GM13976 (cell line): ENCODE results near the gene ZNF33A.
"Not testable (repeated sequence)": the region's sequence is repeated elsewhere in the genome, so short reads cannot be mapped to it uniquely, and the experiment has no call there.

Source experiments
- DNase-seq: peaks from one replicate; pipeline ENCODE4 v3.0.0; 2012; ENCODE audit warnings: low spot score
- CTCF ChIP-seq: IDR thresholded peaks from 2 replicates; pipeline ENCODE4 v1.5.1; 2012; ENCODE audit warnings: borderline replicate concordance, mild to moderate bottlenecking; ENCODE audit not compliant: insufficient read depth; ENCODE audit errors: extremely low read depth, missing control alignments, control extremely low read depth
- in situ Hi-C: fragments of 300-500 bp; cut with MboI; formaldehyde crosslinking; loops from one replicate; pipeline ENCODE4 v1.12.0; 2022; ENCODE audit warnings: low sequenced_read_pairs, mixed read lengths, inconsistent platforms; ENCODE audit not compliant: unreplicated experiment

ZNF33A gene

GRCh38 chr10:38072552-38072951 lies 62.1 kb downstream of the ZNF33A start:
- DNase-seq, result no peak
- in situ Hi-C loops, result no loop called here
- no peak for TF ChIP-seq CTCF

- TF ChIP-seq CTCF, result no peak
- DNase-seq, result no peak
- in situ Hi-C loops, result no loop called here
Measured at GRCh38 chr10:38076687-38077086, 66.2 kb downstream of the ZNF33A start.

- in situ Hi-C loops, DNase-seq: not testable (repeated sequence)
Measured at GRCh38 chr10:38093318-38093717, 82.8 kb downstream of the ZNF33A start.

- no peak for TF ChIP-seq CTCF
- in situ Hi-C loops, result no loop called here
- DNase-seq, result no peak
Measured at GRCh38 chr10:38093816-38094157, 83.3 kb downstream of the ZNF33A start.

- DNase-seq, result peak; percentile 88
- in situ Hi-C loops, result no loop called here
- no peak for TF ChIP-seq CTCF
Measured at GRCh38 chr10:38094158-38094926, 83.9 kb downstream of the ZNF33A start, which contains the start of gene ZNF37A. Gene ZNF37A, plus strand, starts transcription at chr10:38094337. Its CDS starts 2,281 bp downstream, at chr10:38096618.

- in situ Hi-C loops, result no loop called here
- DNase-seq, result no peak
- no peak for TF ChIP-seq CTCF
Measured at GRCh38 chr10:38094927-38095574, 84.6 kb downstream of the ZNF33A start.

GRCh38 chr10:38102880-38103279 lies 92.4 kb downstream of the ZNF33A start:
- TF ChIP-seq CTCF, result no peak
- in situ Hi-C loops, result no loop called here
- DNase-seq, result no peak
